HepG2 (cell line): ENCODE measurements around the gene PROX2. TPM values are rescaled to one million over a fixed set of nuclear protein-coding genes. Genes with fewer than 3 reads are reported as not detected.

ENCODE experiments used
- ATAC-seq: fragments of 200-7000 bp; cut with Tn5 transposase; 3 replicates; pipeline ENCODE4 v1.9.1; 2020; ENCODE audit warnings: mild to moderate bottlenecking, moderate library complexity
- BruUV-seq: library from RNA; stranded (reverse); fragments of 400-500 nt; replicated peaks from 2 replicates; lab custom pipeline; 2021; lab: Mats Ljungman, UMichigan
- CTCF ChIA-PET: fragments of 300-600 bp; formaldehyde crosslinking; extraction: SDS; loops from one replicate; lab custom pipeline; 2021; ENCODE audit warnings: low total read pairs, inconsistent platforms, low intra/inter-chr PET ratio; lab: Yijun Ruan, JAX
- POLR2A ChIA-PET: fragments of 350-600 bp; sonication (Branson Sonifier 250); formaldehyde crosslinking; loops from one replicate; lab custom pipeline; 2020; ENCODE audit warnings: antibody characterized with exemption, inconsistent platforms; lab: Yijun Ruan, JAX
- DNase-seq: peaks from one replicate; pipeline ENCODE4 v3.0.0-alpha.2; 2015; ENCODE audit warnings: low spot score
- FAIRE-seq: peaks from 3 replicates; lab custom pipeline; 2011; peaks lifted over from hg19 to GRCh38; lab: Jason Lieb, UNC
- H2AFZ ChIP-seq: one replicate; pipeline ENCODE4 v1.6.1; 2011; ENCODE audit warnings: low read length, inconsistent platforms
- H3K27ac ChIP-seq: fragments of 300-600 bp; 3 replicates; pipeline ENCODE4 v1.8.0; 2011; ENCODE audit warnings: mixed run types, mild to moderate bottlenecking, mixed read lengths, low read length, inconsistent platforms; ENCODE audit not compliant: insufficient read depth; ENCODE audit errors: extremely low read length
- H3K27me3 ChIP-seq, 2 experiments: fragments of 200-600 bp in 1 of 2; 2 replicates in 1 of 2; 3 replicates in 1 of 2; pipeline versions ENCODE4 v1.6.0 to v1.8.0; 2011; ENCODE audit warnings: low read length in 2 of 2, mild to moderate bottlenecking in 2 of 2, moderate library complexity in 2 of 2, inconsistent platforms in 1 of 2; ENCODE audit not compliant: insufficient read depth in 2 of 2, control insufficient read depth in 1 of 2
- H3K36me3 ChIP-seq, 2 experiments: fragments of 200-600 bp in 1 of 2; replicated peaks in 1 of 2; 2 replicates in 1 of 2; 3 replicates in 1 of 2; pipeline versions ENCODE4 v1.5.1 to v1.8.0; 2011; ENCODE audit warnings: low read length in 2 of 2, inconsistent platforms in 1 of 2; ENCODE audit not compliant: insufficient read depth in 2 of 2, control insufficient read depth in 1 of 2
- H3K4me1 ChIP-seq: 2 replicates; pipeline ENCODE4 v1.5.1; 2012; ENCODE audit warnings: low read length, inconsistent platforms; ENCODE audit not compliant: insufficient read depth
- H3K4me2 ChIP-seq: 2 replicates; pipeline ENCODE4 v1.6.0; 2011; ENCODE audit warnings: low read depth, low read length, inconsistent platforms
- H3K4me3 ChIP-seq, 3 experiments: fragments of 200-600 bp in 1 of 3; sonication (generic), shearing (Covaris generic) in 1 of 3; replicated peaks in 1 of 3; 2 replicates each; pipeline ENCODE4 v1.5.1; 2011 to 2016; ENCODE audit warnings: low read length in 3 of 3, inconsistent platforms in 2 of 3, low read depth in 2 of 3, mild to moderate bottlenecking in 2 of 3, control low read depth in 1 of 3, mixed read lengths in 1 of 3; ENCODE audit not compliant: insufficient read depth in 1 of 3
- H3K79me2 ChIP-seq: one replicate; pipeline ENCODE4 v1.6.1; 2011; ENCODE audit warnings: low read length, inconsistent platforms; ENCODE audit not compliant: insufficient read depth
- H3K9ac ChIP-seq: 2 replicates; pipeline ENCODE4 v1.6.0; 2011; ENCODE audit warnings: mild to moderate bottlenecking, low read depth, low read length, inconsistent platforms; ENCODE audit not compliant: insufficient read depth
- H3K9me3 ChIP-seq: 2 replicates; pipeline ENCODE4 v1.5.1; 2012; ENCODE audit warnings: mild to moderate bottlenecking, low read length
- H4K20me1 ChIP-seq: 2 replicates; pipeline ENCODE4 v1.6.0; 2011; ENCODE audit warnings: inconsistent platforms, mild to moderate bottlenecking, low read length, moderate library complexity; ENCODE audit not compliant: insufficient read depth
- HNRNPL ChIP-seq: fragments of 200-400 bp; formaldehyde crosslinking; IDR thresholded peaks from 2 replicates; pipeline ENCODE4 v1.6.1; 2017; ENCODE audit warnings: mild to moderate bottlenecking, low read depth, low read length
- JARID2 ChIP-seq: sonication (generic); formaldehyde crosslinking; IDR thresholded peaks from 2 replicates; pipeline ENCODE4 v1.8.1; 2023; ENCODE audit warnings: missing genetic modification reagents, inconsistent platforms; ENCODE audit not compliant: insufficient replicate concordance
- MIXL1 ChIP-seq: IDR thresholded peaks from 2 replicates; pipeline ENCODE4 v1.6.1; 2016
- RORA ChIP-seq: sonication (generic); formaldehyde crosslinking; IDR thresholded peaks from 2 replicates; pipeline ENCODE4 v1.5.0; 2020; ENCODE audit warnings: mild to moderate bottlenecking, missing genetic modification reagents, moderate library complexity
- SMYD3 ChIP-seq: sonication (generic); formaldehyde crosslinking; IDR thresholded peaks from 2 replicates; pipeline ENCODE4 v1.8.1; 2023; ENCODE audit warnings: mild to moderate bottlenecking, missing genetic modification reagents
- SOX13 ChIP-seq, 3 experiments: fragments of 450-650 bp in 1 of 3; sonication (generic) in 1 of 3; formaldehyde crosslinking in 1 of 3; IDR thresholded peaks in 2 of 3; conservative IDR thresholded peaks in 1 of 3; 2 replicates each; pipeline versions ENCODE4 v1.5.0 to v1.6.1; 2016 to 2020; ENCODE audit warnings: antibody characterized with exemption in 1 of 3, mild to moderate bottlenecking in 1 of 3, missing compliant biosample characterization in 1 of 3, missing genetic modification reagents in 1 of 3, moderate library complexity in 1 of 3
- SRSF1 ChIP-seq: fragments of 200-400 bp; formaldehyde crosslinking; optimal IDR thresholded peaks from 2 replicates; pipeline ENCODE3; 2017; ENCODE audit warnings: mild to moderate bottlenecking, low read depth, low read length, moderate library complexity
- ZNF101 ChIP-seq: sonication (generic); formaldehyde crosslinking; IDR thresholded peaks from 2 replicates; pipeline ENCODE4 v1.4.0; 2020; ENCODE audit warnings: mild to moderate bottlenecking, low read depth, missing genetic modification reagents, borderline replicate concordance
- ZNF17 ChIP-seq: sonication (generic); formaldehyde crosslinking; IDR thresholded peaks from 2 replicates; pipeline ENCODE4 v1.5.0; 2020; ENCODE audit warnings: mild to moderate bottlenecking, missing genetic modification reagents
- ZNF562 ChIP-seq: sonication (generic); formaldehyde crosslinking; IDR thresholded peaks from 2 replicates; pipeline ENCODE4 v1.8.0; 2022; ENCODE audit warnings: missing genetic modification reagents, borderline replicate concordance
- ZNF563 ChIP-seq: sonication (generic); formaldehyde crosslinking; IDR thresholded peaks from 2 replicates; pipeline ENCODE4 v1.8.0; 2022; ENCODE audit warnings: mild to moderate bottlenecking, moderate library complexity, missing genetic modification reagents
- ZNF761 ChIP-seq: sonication (generic); formaldehyde crosslinking; conservative IDR thresholded peaks from 2 replicates; pipeline ENCODE4 v1.4.0; 2020; ENCODE audit warnings: mild to moderate bottlenecking, missing genetic modification reagents
- ZNF768 ChIP-seq: sonication (generic); formaldehyde crosslinking; IDR thresholded peaks from 2 replicates; pipeline ENCODE4 v1.4.0; 2020; ENCODE audit warnings: missing genetic modification reagents
- WGBS: methylation state at CpG from one replicate; pipeline ENCODE4 v1.1.6; 2017; ENCODE audit warnings: low lambda C conversion rate; 5-methylcytosine and 5-hydroxymethylcytosine counted together
- in situ Hi-C: cut with HindIII; loops from 2 replicates; pipeline ENCODE4 v1.10.0; 2017; ENCODE audit warnings: low pct_unique_long_range_greater_than_20kb; ENCODE audit not compliant: extremely low pct_ligation_motif_present
- intact Hi-C: fragments of 100-400 bp; cut with micrococcal nuclease; formaldehyde crosslinking; loops from one replicate; pipeline ENCODE4 v1.10.0; 2022; ENCODE audit not compliant: unreplicated experiment
- polyA plus RNA-seq, 8 experiments: library from polyadenylated mRNA; depleted of rRNA in 3 of 8; stranded (reverse) in 7 of 8; unstranded in 1 of 8; fragments of >200 nt; fragmentation: Illumina TruSeq in 4 of 8; extraction: Trizol in 4 of 8; gene quantifications; 2 replicates each; pipeline versions ENCODE4 v1.2.1 to v1.2.3, GENCODE V29; 2011 to 2016; ENCODE audit warnings: low read depth in 4 of 8, missing spikeins in 1 of 8, mixed read lengths in 1 of 8; ENCODE audit not compliant: insufficient read depth in 1 of 8
- total RNA-seq, 5 experiments: library from RNA; depleted of rRNA; stranded (reverse); fragments of >200 nt; fragmentation: Illumina TruSeq; extraction: Trizol; gene quantifications; 2 replicates each; pipeline ENCODE4 v1.2.3, GENCODE V29; 2016; ENCODE audit warnings: low read depth in 1 of 5
- TF ChIP-seq, protein P1 (sequence below): sonication (generic); formaldehyde crosslinking; IDR thresholded peaks from 2 replicates; pipeline ENCODE4 v1.4.0; 2020; ENCODE audit warnings: missing genetic modification reagents
- TF ChIP-seq, protein P2 (sequence below): sonication (generic); formaldehyde crosslinking; IDR thresholded peaks from 2 replicates; pipeline ENCODE4 v1.8.0; 2022; ENCODE audit warnings: missing genetic modification reagents, low read depth, mild to moderate bottlenecking, borderline replicate concordance

The PROX2 gene
- total and polyA plus RNA-seq, 2 of the 13 experiments (the other 11 are each of a cell fraction or from before 2014, with no cell fraction given) = not detected

DNA sequence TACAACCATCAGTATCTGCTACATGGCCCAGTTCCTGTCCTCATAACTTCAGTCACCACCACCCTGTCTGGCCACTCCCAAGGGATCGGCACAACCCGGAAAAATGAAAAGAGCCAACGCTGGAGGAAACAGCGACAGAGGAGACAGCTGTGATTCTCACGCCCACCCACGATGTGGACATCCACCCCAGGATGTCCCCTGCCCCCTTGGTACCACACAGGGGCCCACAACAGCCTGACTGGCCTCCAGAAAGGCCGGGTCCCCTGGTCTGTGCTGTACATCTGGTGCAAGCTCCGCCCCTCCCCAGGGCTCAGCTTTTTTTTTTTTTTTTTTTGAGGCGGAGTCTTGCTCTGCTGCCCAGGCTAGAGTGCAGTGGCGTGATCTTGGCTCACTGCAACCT, 34.6 kb upstream of the PROX2 start:
- Histone ChIP-seq H3K4me2 (no peak overlapping the region), H3K79me2 (no peaks in the 10 kb centered on the region), H3K9ac (no peak overlapping the region), H3K9me3 (no peaks in the 10 kb centered on the region), H2AFZ (no peak overlapping the region), H3K4me1 (peaks cover 16% of the 10 kb centered on the region; the same call in 1 of the 2 replicates), H3K27ac (no peak overlapping the region), H4K20me1 (no peaks in the 10 kb centered on the region), H3K4me3 (no peak overlapping the region), H3K36me3 (no peaks in the 10 kb centered on the region), H3K27me3 (no peaks in the 10 kb centered on the region)
- 93% methylated on average over 10 of the region's 10 CpGs for WGBS
- intact Hi-C loops (no loop called here), in situ Hi-C loops (loop anchor here (5.0 kb wide), 1 partner anchor 182 kb away; no protein-coding TSS in a partner anchor)
- FAIRE-seq (no peak), DNase-seq (no peak), ATAC-seq (no peak)
- no TSS peak for BruUV-seq
- CTCF ChIA-PET = no interaction called here
- no peak for TF ChIP-seq ZNF562 (CRISPR knock-in tag)
- TF ChIP-seq ZNF101 (CRISPR knock-in tag) = no peak
- TF ChIP-seq ZNF563 (CRISPR knock-in tag) = no peak
- no peak for TF ChIP-seq HNRNPL
- no peak for TF ChIP-seq ZNF17 (CRISPR knock-in tag)
- no peak for TF ChIP-seq SOX13 (IDR thresholded peaks at IDR 0.05)
- TF ChIP-seq SOX13 (CRISPR knock-in tag; conservative IDR thresholded peaks at IDR 0.05 in 1 of 2, IDR thresholded peaks at IDR 0.05 in 1 of 2) = no peak
- TF ChIP-seq SMYD3 (CRISPR knock-in tag) = no peak
- no peak for TF ChIP-seq ZNF761 (CRISPR knock-in tag)
- no peak for TF ChIP-seq MIXL1 (CRISPR knock-in tag)
- TF ChIP-seq SRSF1 = no peak
- TF ChIP-seq, protein P1, sequence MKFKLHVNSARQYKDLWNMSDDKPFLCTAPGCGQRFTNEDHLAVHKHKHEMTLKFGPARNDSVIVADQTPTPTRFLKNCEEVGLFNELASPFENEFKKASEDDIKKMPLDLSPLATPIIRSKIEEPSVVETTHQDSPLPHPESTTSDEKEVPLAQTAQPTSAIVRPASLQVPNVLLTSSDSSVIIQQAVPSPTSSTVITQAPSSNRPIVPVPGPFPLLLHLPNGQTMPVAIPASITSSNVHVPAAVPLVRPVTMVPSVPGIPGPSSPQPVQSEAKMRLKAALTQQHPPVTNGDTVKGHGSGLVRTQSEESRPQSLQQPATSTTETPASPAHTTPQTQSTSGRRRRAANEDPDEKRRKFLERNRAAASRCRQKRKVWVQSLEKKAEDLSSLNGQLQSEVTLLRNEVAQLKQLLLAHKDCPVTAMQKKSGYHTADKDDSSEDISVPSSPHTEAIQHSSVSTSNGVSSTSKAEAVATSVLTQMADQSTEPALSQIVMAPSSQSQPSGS (CRISPR knock-in tag) = no peak
- TF ChIP-seq, protein P2, sequence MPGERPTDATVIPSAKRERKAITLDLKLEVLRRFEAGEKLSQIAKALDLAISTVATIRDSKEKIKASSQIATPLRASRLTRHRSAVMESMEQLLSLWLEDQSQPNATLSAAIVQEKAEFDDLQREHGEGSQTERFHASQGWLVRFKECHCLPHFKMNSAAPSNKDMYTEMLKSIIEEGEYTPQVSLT (CRISPR knock-in tag) = no peak
- no peak for TF ChIP-seq ZNF768 (CRISPR knock-in tag)
- no peak for TF ChIP-seq JARID2 (CRISPR knock-in tag)
- TF ChIP-seq RORA (CRISPR knock-in tag) = no peak
- POLR2A ChIA-PET = interaction anchor here (1.5 kb wide), 1 partner anchor 12 kb away, joined by 5 read pairs; the partner anchor contains the start of gene RPS6KL1
